Astrocyte (in vitro differentiated cells and primary cell): ENCODE data around the gene ZFP91.

Source experiments
- CTCF ChIP-seq: IDR thresholded peaks from 2 replicates; pipeline ENCODE4 v1.5.1; 2011; ENCODE audit warnings: low read depth, mild to moderate bottlenecking, inconsistent platforms, low read length, moderate library complexity; ENCODE audit not compliant: insufficient read depth
- EZH2 ChIP-seq: IDR thresholded peaks from 2 replicates; pipeline ENCODE4 v1.6.1; 2012; ENCODE audit warnings: mild to moderate bottlenecking, low read length, inconsistent platforms; ENCODE audit not compliant: insufficient read depth

- no peak for TF ChIP-seq CTCF
- TF ChIP-seq EZH2, result no peak
These were observed 48.6 kb upstream of the ZFP91 start for GRCh38 chr11:58530236-58530635.
